OCI-LY1 (cell line): ENCODE measurements around the gene FNTB.

Source experiments
- H2AFZ ChIP-seq: fragments of 200-600 bp; sonication (generic), shearing (Covaris generic); 2 replicates; pipeline ENCODE4 v1.6.0; 2014; ENCODE audit warnings: antibody characterized with exemption, mild to moderate bottlenecking, low read length
- H3F3A ChIP-seq: fragments of 200-600 bp; sonication (generic), shearing (Covaris generic); 2 replicates; pipeline ENCODE4 v1.6.0; 2014; ENCODE audit warnings: mild to moderate bottlenecking, antibody characterized with exemption, low read length, moderate library complexity; ENCODE audit not compliant: insufficient read depth
- H3K27ac ChIP-seq: fragments of 200-600 bp; sonication (generic); 2 replicates; pipeline ENCODE4 v1.5.1; 2014; ENCODE audit warnings: low read length, mixed run types, mild to moderate bottlenecking, low read depth; ENCODE audit not compliant: poor library complexity, severe bottlenecking
- H3K27me3 ChIP-seq: fragments of 200-600 bp; sonication (generic); 2 replicates; pipeline ENCODE4 v1.6.0; 2014; ENCODE audit warnings: antibody characterized with exemption, mild to moderate bottlenecking, low read length, moderate library complexity; ENCODE audit not compliant: insufficient read depth
- H3K36me3 ChIP-seq: fragments of 200-600 bp; sonication (generic); 2 replicates; pipeline ENCODE4 v1.6.1; 2014; ENCODE audit warnings: mild to moderate bottlenecking, antibody characterized with exemption, low read length, moderate library complexity, mixed read lengths; ENCODE audit not compliant: insufficient read depth
- H3K4me1 ChIP-seq: fragments of 200-600 bp; sonication (generic); 2 replicates; pipeline ENCODE4 v1.5.1; 2014; ENCODE audit warnings: mild to moderate bottlenecking, low read length, moderate library complexity; ENCODE audit not compliant: insufficient read depth, severe bottlenecking
- H3K4me2 ChIP-seq: fragments of 200-600 bp; sonication (generic), shearing (Covaris generic); 2 replicates; pipeline ENCODE4 v1.6.1; 2014; ENCODE audit warnings: low read length
- H3K4me3 ChIP-seq: fragments of 200-600 bp; sonication (generic); 2 replicates; pipeline ENCODE4 v1.5.1; 2014; ENCODE audit warnings: low read length, low read depth, mild to moderate bottlenecking, mixed read lengths; ENCODE audit not compliant: poor library complexity, severe bottlenecking
- H3K79me2 ChIP-seq: fragments of 200-600 bp; shearing (Covaris generic); 2 replicates; pipeline ENCODE4 v1.6.1; 2016; ENCODE audit warnings: mixed run types, low read length, mixed read lengths; ENCODE audit not compliant: insufficient read depth
- H3K9ac ChIP-seq: fragments of 200-600 bp; sonication (generic), shearing (Covaris generic); 2 replicates; pipeline ENCODE4 v1.6.1; 2014; ENCODE audit warnings: mild to moderate bottlenecking, low read length, mixed read lengths
- H3K9me2 ChIP-seq: fragments of 200-600 bp; sonication (generic), shearing (Covaris generic); 2 replicates; pipeline ENCODE4 v1.6.1; 2014; ENCODE audit warnings: low read depth, mild to moderate bottlenecking, low read length, mixed read lengths
- H3K9me3 ChIP-seq: fragments of 200-600 bp; shearing (Covaris generic); 2 replicates; pipeline ENCODE4 v1.6.1; 2014; ENCODE audit warnings: low read length, mixed read lengths
- H4K20me1 ChIP-seq: fragments of 200-600 bp; sonication (generic), shearing (Covaris generic); 2 replicates; pipeline ENCODE4 v1.6.0; 2016; ENCODE audit warnings: mild to moderate bottlenecking, low read length; ENCODE audit not compliant: insufficient read depth
- EZH2 ChIP-seq: fragments of 200-600 bp; sonication (generic), shearing (Covaris generic); IDR thresholded peaks from 2 replicates; pipeline ENCODE4 v1.8.0; 2017; ENCODE audit warnings: borderline replicate concordance, mixed run types, mild to moderate bottlenecking, antibody characterized with exemption, low read length, moderate library complexity, mixed read lengths
- TF ChIP-seq, protein P1 (sequence below): fragments of 200-600 bp; sonication (generic), shearing (Covaris generic); IDR thresholded peaks from 2 replicates; pipeline ENCODE4 v1.5.1; 2017; ENCODE audit warnings: mild to moderate bottlenecking, antibody characterized with exemption, low read length, moderate library complexity, mixed read lengths

The FNTB gene

GRCh38 chr14:64944041-64944440 lies 42.7 kb upstream of the FNTB start:
- H3F3A ChIP-seq, result no peaks in the 10 kb centered on the region
- no peaks in the 10 kb centered on the region for H3K4me1 ChIP-seq
- H3K4me2 ChIP-seq, result no peak overlapping the region
- no peak overlapping the region for H2AFZ ChIP-seq
- no peaks in the 10 kb centered on the region for H3K27me3 ChIP-seq
- H3K36me3 ChIP-seq, result peaks cover 20% of the 10 kb centered on the region; the same call in 1 of the 2 replicates
- TF ChIP-seq EZH2, result no peak
- TF ChIP-seq, protein P1, sequence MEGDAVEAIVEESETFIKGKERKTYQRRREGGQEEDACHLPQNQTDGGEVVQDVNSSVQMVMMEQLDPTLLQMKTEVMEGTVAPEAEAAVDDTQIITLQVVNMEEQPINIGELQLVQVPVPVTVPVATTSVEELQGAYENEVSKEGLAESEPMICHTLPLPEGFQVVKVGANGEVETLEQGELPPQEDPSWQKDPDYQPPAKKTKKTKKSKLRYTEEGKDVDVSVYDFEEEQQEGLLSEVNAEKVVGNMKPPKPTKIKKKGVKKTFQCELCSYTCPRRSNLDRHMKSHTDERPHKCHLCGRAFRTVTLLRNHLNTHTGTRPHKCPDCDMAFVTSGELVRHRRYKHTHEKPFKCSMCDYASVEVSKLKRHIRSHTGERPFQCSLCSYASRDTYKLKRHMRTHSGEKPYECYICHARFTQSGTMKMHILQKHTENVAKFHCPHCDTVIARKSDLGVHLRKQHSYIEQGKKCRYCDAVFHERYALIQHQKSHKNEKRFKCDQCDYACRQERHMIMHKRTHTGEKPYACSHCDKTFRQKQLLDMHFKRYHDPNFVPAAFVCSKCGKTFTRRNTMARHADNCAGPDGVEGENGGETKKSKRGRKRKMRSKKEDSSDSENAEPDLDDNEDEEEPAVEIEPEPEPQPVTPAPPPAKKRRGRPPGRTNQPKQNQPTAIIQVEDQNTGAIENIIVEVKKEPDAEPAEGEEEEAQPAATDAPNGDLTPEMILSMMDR, result no peak
- H3K27ac ChIP-seq, result no peak overlapping the region
- no peak overlapping the region for H3K4me3 ChIP-seq
- H3K9me3 ChIP-seq, result no peaks in the 10 kb centered on the region
- H3K79me2 ChIP-seq, result no peaks in the 10 kb centered on the region
- no peaks in the 10 kb centered on the region for H3K9me2 ChIP-seq
- no peak overlapping the region for H3K9ac ChIP-seq
- no peaks in the 10 kb centered on the region for H4K20me1 ChIP-seq

GRCh38 chr14:64944861-64945260 lies 41.8 kb upstream of the FNTB start:
- Histone ChIP-seq H4K20me1 (no peaks in the 10 kb centered on the region), H3K9me2 (no peaks in the 10 kb centered on the region)
- TF ChIP-seq, protein P1, result no peak
- TF ChIP-seq EZH2, result no peak

DNA sequence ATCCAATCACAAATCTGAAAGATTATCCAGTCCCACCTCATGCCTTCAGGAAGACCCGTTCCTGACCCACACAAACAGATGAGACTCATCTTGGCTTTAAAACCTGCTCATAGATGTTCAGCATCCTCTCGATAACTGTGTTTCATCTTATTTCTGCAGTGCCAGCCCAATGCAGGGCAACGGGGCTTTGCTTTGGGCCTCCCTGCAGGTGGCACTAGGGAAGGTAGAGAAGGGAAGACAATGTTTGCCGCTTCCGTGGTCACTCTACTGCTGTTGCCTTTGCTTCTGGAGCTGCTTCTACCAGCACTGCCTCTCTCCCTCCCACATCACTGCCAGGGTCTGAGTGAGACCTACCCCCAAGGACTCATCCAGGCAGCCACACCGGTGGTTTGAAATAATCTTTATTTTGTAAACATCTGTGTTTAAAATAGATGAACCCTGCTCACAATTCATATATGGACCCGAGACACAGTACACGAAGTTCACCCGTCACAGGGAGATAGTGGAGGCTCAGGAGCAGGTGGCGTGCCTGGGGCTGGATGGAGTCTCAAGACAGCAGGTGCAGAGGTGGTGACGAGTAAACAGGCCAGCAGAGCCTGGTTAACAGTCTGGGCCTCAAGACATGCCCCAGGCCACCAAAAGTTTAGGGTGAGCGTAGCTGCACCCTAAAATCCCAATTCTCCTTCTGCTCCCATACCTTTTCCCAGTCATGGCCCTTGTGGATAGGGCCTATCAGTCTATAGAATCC lies 41.1 kb upstream of the FNTB start:
- Histone ChIP-seq H3F3A (no peaks in the 10 kb centered on the region), H3K4me2 (no peak overlapping the region), H2AFZ (no peak overlapping the region), H3K4me3 (no peak overlapping the region), H3K4me1 (no peaks in the 10 kb centered on the region), H3K36me3 (peaks cover 11% of the 10 kb centered on the region; the same call in 1 of the 2 replicates), H3K9me2 (no peaks in the 10 kb centered on the region), H3K27ac (no peak overlapping the region), H3K79me2 (no peaks in the 10 kb centered on the region), H3K9me3 (no peaks in the 10 kb centered on the region), H4K20me1 (no peaks in the 10 kb centered on the region), H3K27me3 (no peaks in the 10 kb centered on the region), H3K9ac (no peak overlapping the region)
- no peak for TF ChIP-seq EZH2
- TF ChIP-seq, protein P1, result no peak

More at GRCh38 chr14:64944861-64945260, 41.8 kb upstream of the FNTB start:
- H3K9me3 ChIP-seq, result no peaks in the 10 kb centered on the region
- H3K4me3 ChIP-seq, result no peak overlapping the region
- no peak overlapping the region for H2AFZ ChIP-seq
- H3F3A ChIP-seq, result no peaks in the 10 kb centered on the region
- H3K79me2 ChIP-seq, result no peaks in the 10 kb centered on the region
- no peaks in the 10 kb centered on the region for H3K4me1 ChIP-seq
- H3K27ac ChIP-seq, result no peak overlapping the region
- no peak overlapping the region for H3K4me2 ChIP-seq
- H3K9ac ChIP-seq, result no peak overlapping the region
- H3K36me3 ChIP-seq, result peaks cover 17% of the 10 kb centered on the region; the same call in 1 of the 2 replicates
- H3K27me3 ChIP-seq, result no peaks in the 10 kb centered on the region
